ENCODE measurements around the gene MBD5. TPM values are rescaled to one million over a fixed set of nuclear protein-coding genes. Genes with fewer than 3 reads are reported as not detected.
A peak's percentile ranks its signal among the peaks of the same experiment; 100 is the strongest.
"Not testable (repeated sequence)": the region's sequence is repeated elsewhere in the genome, so short reads cannot be mapped to it uniquely, and the experiment has no call there.

Gene MBD5
- total RNA-seq: 18.1 and 18.8 TPM in 2 replicates

GRCh38 chr2:148021059-148021861 is at the start of gene MBD5:
MBD5 (plus strand) TSS chr2:148021091.
- peak within 1 kb of the TSS; percentile 98 for H3K4me3 Mint-ChIP-seq
- intact Hi-C loops (cut with micrococcal nuclease): loop anchor here (1.0 to 5.0 kb wide), 5 partner anchors 84 to 906 kb away; no protein-coding TSS in a partner anchor
- no peaks in the 10 kb centered on the region for H3K9me3 Mint-ChIP-seq
- peak; percentile 57 for DNase-seq (ENCODE audit: low spot score)
- no peaks in the 10 kb centered on the region for H3K27me3 Mint-ChIP-seq (ENCODE audit: insufficient read depth)
- peaks cover 1% of the 10 kb centered on the region for H3K36me3 Mint-ChIP-seq (ENCODE audit: low read depth)
- peaks cover 47% of the 10 kb centered on the region for H3K4me1 Mint-ChIP-seq (ENCODE audit: low read depth)
- H3K27ac Mint-ChIP-seq: peak within 1 kb of the TSS; percentile 95

- H3K4me1 Mint-ChIP-seq (ENCODE audit: low read depth): peaks cover 9% of the 10 kb centered on the region
- intact Hi-C loops (cut with micrococcal nuclease): no loop called here
- no peak overlapping the region for H3K27ac Mint-ChIP-seq
- no peak overlapping the region for H3K4me3 Mint-ChIP-seq
- no peaks in the 10 kb centered on the region for H3K27me3 Mint-ChIP-seq (ENCODE audit: insufficient read depth)
- no peak for DNase-seq (ENCODE audit: low spot score)
- H3K36me3 Mint-ChIP-seq (ENCODE audit: low read depth): peaks cover 8% of the 10 kb centered on the region
- no peaks in the 10 kb centered on the region for H3K9me3 Mint-ChIP-seq
Observed at GRCh38 chr2:147976102-147976501, 44.8 kb upstream of the MBD5 start.

- H3K27ac Mint-ChIP-seq: no peak overlapping the region
- H3K4me1 Mint-ChIP-seq (ENCODE audit: low read depth): peaks cover 13% of the 10 kb centered on the region
- no peaks in the 10 kb centered on the region for H3K27me3 Mint-ChIP-seq (ENCODE audit: insufficient read depth)
- no peak overlapping the region for H3K4me3 Mint-ChIP-seq
- peaks cover 7% of the 10 kb centered on the region for H3K36me3 Mint-ChIP-seq (ENCODE audit: low read depth)
- DNase-seq (ENCODE audit: low spot score): no peak
- intact Hi-C loops (cut with micrococcal nuclease): no loop called here
- H3K9me3 Mint-ChIP-seq: no peaks in the 10 kb centered on the region
Observed at GRCh38 chr2:147977679-147978078, 43.2 kb upstream of the MBD5 start.

GRCh38 chr2:147980940-147981528 is 39.9 kb upstream of the MBD5 start:
- DNase-seq (ENCODE audit: low spot score): no peak
- peaks cover 13% of the 10 kb centered on the region for H3K4me1 Mint-ChIP-seq (ENCODE audit: low read depth)
- H3K27ac Mint-ChIP-seq: no peak overlapping the region
- H3K9me3 Mint-ChIP-seq: no peaks in the 10 kb centered on the region
- intact Hi-C loops (cut with micrococcal nuclease): no loop called here
- peaks cover 4% of the 10 kb centered on the region for H3K36me3 Mint-ChIP-seq (ENCODE audit: low read depth)
- no peak overlapping the region for H3K4me3 Mint-ChIP-seq
- no peaks in the 10 kb centered on the region for H3K27me3 Mint-ChIP-seq (ENCODE audit: insufficient read depth)

DNA sequence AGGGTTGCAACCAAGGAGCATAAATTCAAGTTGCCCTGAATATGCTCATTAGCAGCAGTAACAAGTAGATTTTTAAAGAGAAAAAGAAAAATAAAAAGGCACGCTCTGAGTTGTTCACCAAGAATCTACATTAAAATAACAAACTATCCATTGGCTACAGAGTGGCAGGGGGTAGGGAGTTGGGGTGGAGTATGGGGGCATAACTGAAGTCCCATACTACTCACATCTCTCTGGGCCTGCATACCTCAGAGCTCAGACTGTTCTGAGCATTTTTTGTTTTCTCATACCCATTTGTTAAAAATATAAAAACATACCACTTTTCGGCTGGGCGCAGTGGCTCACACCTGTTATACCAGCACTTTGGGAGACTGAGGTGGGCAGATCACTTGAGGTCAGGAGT is 31.8 kb upstream of the MBD5 start:
- intact Hi-C loops (cut with micrococcal nuclease): loop anchor here (1.0 kb wide), 2 partner anchors 212 to 1001 kb away; no protein-coding TSS in a partner anchor
- Mint-ChIP-seq H3K27me3 (ENCODE audit: insufficient read depth) (no peaks in the 10 kb centered on the region), H3K4me1 (ENCODE audit: low read depth) (peaks cover 6% of the 10 kb centered on the region), H3K27ac (no peak overlapping the region), H3K36me3 (ENCODE audit: low read depth) (no peaks in the 10 kb centered on the region), H3K4me3 (no peak overlapping the region), H3K9me3 (no peaks in the 10 kb centered on the region)
- no peak for DNase-seq (ENCODE audit: low spot score)

GRCh38 chr2:147989809-147990403 is 31.0 kb upstream of the MBD5 start:
- DNase-seq (ENCODE audit: low spot score): no peak
- no peak overlapping the region for H3K27ac Mint-ChIP-seq

GRCh38 chr2:147994965-147995364 is 25.9 kb upstream of the MBD5 start:
- H3K36me3 Mint-ChIP-seq (ENCODE audit: low read depth); H3K27me3 Mint-ChIP-seq (ENCODE audit: insufficient read depth); H3K9me3 Mint-ChIP-seq; H3K4me3 Mint-ChIP-seq; DNase-seq (ENCODE audit: low spot score); intact Hi-C loops (cut with micrococcal nuclease); H3K27ac Mint-ChIP-seq: not testable (repeated sequence)
- H3K4me1 Mint-ChIP-seq (ENCODE audit: low read depth): peaks cover 14% of the 10 kb centered on the region

More at GRCh38 chr2:147989809-147990403, 31.0 kb upstream of the MBD5 start:
- Mint-ChIP-seq H3K9me3 (no peaks in the 10 kb centered on the region), H3K4me1 (ENCODE audit: low read depth) (peaks cover 6% of the 10 kb centered on the region), H3K4me3 (no peak overlapping the region), H3K36me3 (ENCODE audit: low read depth) (no peaks in the 10 kb centered on the region), H3K27me3 (ENCODE audit: insufficient read depth) (no peaks in the 10 kb centered on the region)
- intact Hi-C loops (cut with micrococcal nuclease): loop anchor here (1.0 kb wide), 4 partner anchors 211 to 1000 kb away; no protein-coding TSS in a partner anchor

GRCh38 chr2:147996828-147997227 is 24.1 kb upstream of the MBD5 start:
- Mint-ChIP-seq H3K36me3 (ENCODE audit: low read depth) (peaks cover 14% of the 10 kb centered on the region), H3K4me1 (ENCODE audit: low read depth) (peaks cover 14% of the 10 kb centered on the region), H3K27me3 (ENCODE audit: insufficient read depth) (no peaks in the 10 kb centered on the region), H3K4me3 (no peak overlapping the region), H3K27ac (no peak overlapping the region), H3K9me3 (peaks cover 12% of the 10 kb centered on the region)
- DNase-seq (ENCODE audit: low spot score): no peak
- intact Hi-C loops (cut with micrococcal nuclease): no loop called here

DNA sequence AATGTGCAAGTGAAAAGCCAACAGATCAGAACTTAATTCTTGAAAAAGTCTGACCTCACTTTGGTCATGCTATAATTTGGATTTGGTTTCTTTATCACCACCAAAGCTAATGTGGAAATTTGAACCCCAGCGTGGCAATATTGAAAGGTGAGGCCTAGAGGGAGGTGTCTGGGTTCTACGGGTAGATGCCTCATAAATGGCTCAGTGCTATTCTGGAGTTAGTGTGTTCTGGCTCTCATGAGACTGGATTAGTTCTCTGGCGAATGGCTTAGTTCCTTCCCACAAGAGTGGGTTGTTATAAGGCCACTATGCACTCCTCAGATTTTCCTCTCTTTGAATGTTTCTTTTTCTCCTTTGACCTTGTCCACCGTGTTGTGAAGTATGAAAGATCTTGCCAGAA is 22.7 kb upstream of the MBD5 start:
- intact Hi-C loops (cut with micrococcal nuclease): no loop called here
- Mint-ChIP-seq H3K27me3 (ENCODE audit: insufficient read depth) (no peaks in the 10 kb centered on the region), H3K4me3 (no peak overlapping the region), H3K9me3 (peaks cover 24% of the 10 kb centered on the region), H3K36me3 (ENCODE audit: low read depth) (peaks cover 22% of the 10 kb centered on the region), H3K4me1 (ENCODE audit: low read depth) (peaks cover 8% of the 10 kb centered on the region), H3K27ac (no peak overlapping the region)
- DNase-seq (ENCODE audit: low spot score): no peak

DNA sequence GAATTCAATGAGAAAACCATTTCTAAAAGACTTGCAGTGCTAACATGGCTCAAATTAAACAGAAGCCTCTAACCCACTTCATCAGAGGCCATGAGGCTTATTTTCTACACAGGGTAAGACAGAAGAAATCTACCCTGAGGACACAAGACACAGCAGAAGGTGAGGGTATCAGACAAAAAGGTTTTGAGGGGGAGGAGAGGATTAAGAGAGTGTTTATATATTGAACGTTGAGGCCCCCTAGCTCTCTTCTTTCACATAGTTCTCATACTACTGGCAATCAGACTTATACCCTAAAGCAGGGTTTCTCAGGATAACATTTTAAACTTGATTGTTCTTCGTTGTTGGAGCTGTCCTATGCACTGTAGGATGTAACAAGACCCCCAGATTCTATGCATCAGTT is 21.8 kb upstream of the MBD5 start:
- H3K4me1 Mint-ChIP-seq (ENCODE audit: low read depth): peaks cover 8% of the 10 kb centered on the region
- intact Hi-C loops (cut with micrococcal nuclease): no loop called here
- peaks cover 24% of the 10 kb centered on the region for H3K36me3 Mint-ChIP-seq (ENCODE audit: low read depth)
- DNase-seq (ENCODE audit: low spot score): no peak
- H3K9me3 Mint-ChIP-seq: peaks cover 33% of the 10 kb centered on the region
- no peaks in the 10 kb centered on the region for H3K27me3 Mint-ChIP-seq (ENCODE audit: insufficient read depth)
- no peak overlapping the region for H3K27ac Mint-ChIP-seq
- H3K4me3 Mint-ChIP-seq: no peak overlapping the region

GRCh38 chr2:148000095-148000494 is 20.8 kb upstream of the MBD5 start:
- Mint-ChIP-seq H3K9me3 (peaks cover 39% of the 10 kb centered on the region), H3K4me3 (no peak overlapping the region), H3K27ac (no peak overlapping the region), H3K27me3 (ENCODE audit: insufficient read depth) (no peaks in the 10 kb centered on the region), H3K4me1 (ENCODE audit: low read depth) (peaks cover 8% of the 10 kb centered on the region), H3K36me3 (ENCODE audit: low read depth) (peaks cover 24% of the 10 kb centered on the region)
- DNase-seq (ENCODE audit: low spot score): no peak
- intact Hi-C loops (cut with micrococcal nuclease): no loop called here

DNA sequence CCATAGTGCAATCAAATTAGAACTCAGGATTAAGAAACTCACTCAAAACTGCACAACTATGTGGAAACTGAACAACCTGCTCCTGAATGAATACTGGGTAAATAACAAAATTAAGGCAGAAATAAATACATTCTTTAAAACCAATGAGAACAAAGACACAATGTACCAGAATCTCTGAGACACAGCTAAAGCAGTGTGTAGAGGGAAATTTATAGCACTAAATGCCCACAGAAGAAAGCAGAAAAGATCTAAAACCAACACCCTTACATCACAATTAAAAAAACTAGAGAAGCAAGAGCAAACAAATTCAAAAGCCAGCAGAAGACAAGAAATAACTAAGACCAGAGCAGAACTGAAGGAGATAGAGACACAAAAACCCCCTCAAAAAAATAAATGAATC is 18.5 kb upstream of the MBD5 start:
- H3K27ac Mint-ChIP-seq; H3K4me1 Mint-ChIP-seq (ENCODE audit: low read depth); DNase-seq (ENCODE audit: low spot score); intact Hi-C loops (cut with micrococcal nuclease); H3K4me3 Mint-ChIP-seq; H3K27me3 Mint-ChIP-seq (ENCODE audit: insufficient read depth): not testable (repeated sequence)
- peaks cover 30% of the 10 kb centered on the region for H3K9me3 Mint-ChIP-seq
- peaks cover 15% of the 10 kb centered on the region for H3K36me3 Mint-ChIP-seq (ENCODE audit: low read depth)
